GDM1 (cell line): ENCODE results near the gene MARF1.
A peak's percentile ranks its signal among the peaks of the same experiment; 100 is the strongest.
"Not testable (repeated sequence)": the region's sequence is repeated elsewhere in the genome, so short reads cannot be mapped to it uniquely, and the experiment has no call there.

Experiments
- DNase-seq: peaks from one replicate; lab custom pipeline; 2025; lab: John Stamatoyannopoulos, UW

MARF1 gene

GRCh38 chr16:15650698-15651171 is 7.8 kb upstream of the MARF1 start:
- DNase-seq: no peak

- peak; percentile 81 for DNase-seq
Measured at GRCh38 chr16:15650019-15650697, 7.2 kb upstream of the MARF1 start, which contains the start of gene NDE1. Gene NDE1 (plus strand): TSS chr16:15650245. CDS start chr16:15664779, 14,534 bp downstream.

- no peak for DNase-seq
Measured at GRCh38 chr16:15649727-15650018, 6.7 kb upstream of the MARF1 start.

- not testable (repeated sequence) for DNase-seq
Measured at GRCh38 chr16:15649311-15649710, 6.4 kb upstream of the MARF1 start.

GRCh38 chr16:15648135-15648730 is 5.3 kb upstream of the MARF1 start:
- no peak for DNase-seq

- DNase-seq: no peak
Measured at GRCh38 chr16:15647294-15648014, 4.5 kb upstream of the MARF1 start.

- not testable (repeated sequence) for DNase-seq
Measured at GRCh38 chr16:15646557-15647293, 3.8 kb upstream of the MARF1 start.

GRCh38 chr16:15644962-15645465 is 2.1 kb upstream of the MARF1 start:
- not testable (repeated sequence) for DNase-seq

GRCh38 chr16:15644267-15644961 is 1.5 kb upstream of the MARF1 start:
- no peak for DNase-seq

- DNase-seq: no peak
Measured at GRCh38 chr16:15643946-15644250, 944 bp upstream of the MARF1 start.

GRCh38 chr16:15642557-15643047 is 352 bp downstream of the MARF1 start:
- peak; percentile 51 for DNase-seq

GRCh38 chr16:15641753-15642556 is 999 bp downstream of the MARF1 start:
- no peak for DNase-seq

GRCh38 chr16:15640966-15641365 is 2.0 kb downstream of the MARF1 start:
- DNase-seq: no peak

- no peak for DNase-seq
Measured at GRCh38 chr16:15639061-15639568, 3.8 kb downstream of the MARF1 start.

- DNase-seq: no peak
Measured at GRCh38 chr16:15636392-15636873, 6.5 kb downstream of the MARF1 start.

GRCh38 chr16:15635926-15636325 is 7.0 kb downstream of the MARF1 start:
- DNase-seq: no peak

GRCh38 chr16:15631730-15632409 is 11.1 kb downstream of the MARF1 start:
- DNase-seq: no peak

- no peak for DNase-seq
Measured at GRCh38 chr16:15621889-15622288, 21.1 kb downstream of the MARF1 start.

GRCh38 chr16:15621456-15621855 is 21.5 kb downstream of the MARF1 start:
- no peak for DNase-seq
